HL-60 (cell line): ENCODE measurements around the gene E2F2.

Experiments used
- DNase-seq, 2 experiments: peaks; one replicate each; pipeline ENCODE4 v3.0.0-alpha.2; 2010 to 2020; ENCODE audit warnings: low read depth in 1 of 2, low spot score in 1 of 2
- H3K27ac ChIP-seq: fragments of 250-450 bp; sonication (Bioruptor Pico); replicated peaks from 2 replicates; pipeline ENCODE4 v1.5.1; 2020; ENCODE audit warnings: mild to moderate bottlenecking, moderate library complexity
- H3K27me3 ChIP-seq: fragments of 250-450 bp; sonication (Bioruptor Pico); 2 replicates; pipeline ENCODE4 v1.5.1; 2021; ENCODE audit warnings: mild to moderate bottlenecking, moderate library complexity; ENCODE audit not compliant: insufficient read depth, poor library complexity, severe bottlenecking
- H3K4me3 ChIP-seq: replicated peaks from 2 replicates; pipeline ENCODE4 v1.5.1; 2011; ENCODE audit warnings: mild to moderate bottlenecking, control low read depth, low read length; ENCODE audit not compliant: insufficient read depth
- GABPA ChIP-seq: IDR thresholded peaks from 2 replicates; pipeline ENCODE4 v1.6.1; 2012; ENCODE audit warnings: low read depth
- POLR2AphosphoS5 ChIP-seq: IDR thresholded peaks from 2 replicates; pipeline ENCODE4 v1.6.1; 2012; ENCODE audit warnings: low read depth
- SPI1 ChIP-seq: IDR thresholded peaks from 2 replicates; pipeline ENCODE4 v1.6.1; 2012; ENCODE audit warnings: low read depth, mild to moderate bottlenecking, borderline replicate concordance
- TF ChIP-seq, protein P1 (sequence below): IDR thresholded peaks from one replicate; pipeline ENCODE4 v1.5.1; 2011; ENCODE audit warnings: low read length, control low read depth, inconsistent platforms; ENCODE audit not compliant: insufficient read depth
- TF ChIP-seq, protein P2 (sequence below): IDR thresholded peaks from 2 replicates; pipeline ENCODE4 v1.6.1; 2012; ENCODE audit warnings: low read depth; ENCODE audit not compliant: insufficient replicate concordance

E2F2 gene

DNA sequence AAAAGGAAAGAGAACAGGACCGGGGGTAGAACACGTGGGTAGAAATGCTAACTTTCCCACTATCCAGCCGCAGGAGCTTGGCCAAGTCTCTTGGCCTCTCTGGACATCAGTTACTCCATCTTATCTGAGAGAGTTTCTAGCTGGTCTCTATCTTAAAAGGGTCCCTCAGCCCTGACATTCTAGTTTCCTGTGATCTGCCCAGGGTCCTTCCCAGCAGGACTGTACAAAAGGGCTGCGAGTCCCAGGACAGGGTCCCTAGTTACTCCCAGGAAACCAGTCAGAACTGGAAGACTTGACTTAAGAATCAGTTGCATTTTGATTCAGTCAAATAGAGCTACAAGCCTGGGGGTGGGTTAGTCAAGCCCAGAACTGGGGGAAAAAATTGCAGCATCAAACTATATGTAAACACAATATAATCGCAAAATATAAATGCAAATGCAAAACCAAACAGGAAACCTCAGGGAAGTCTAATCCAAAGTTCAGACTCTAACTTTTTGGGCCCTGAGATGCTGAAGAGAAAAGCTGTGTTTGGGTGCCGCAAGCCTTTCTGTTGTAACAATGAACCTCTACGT is 49.9 kb downstream of the E2F2 start:
- TF ChIP-seq, protein P1, sequence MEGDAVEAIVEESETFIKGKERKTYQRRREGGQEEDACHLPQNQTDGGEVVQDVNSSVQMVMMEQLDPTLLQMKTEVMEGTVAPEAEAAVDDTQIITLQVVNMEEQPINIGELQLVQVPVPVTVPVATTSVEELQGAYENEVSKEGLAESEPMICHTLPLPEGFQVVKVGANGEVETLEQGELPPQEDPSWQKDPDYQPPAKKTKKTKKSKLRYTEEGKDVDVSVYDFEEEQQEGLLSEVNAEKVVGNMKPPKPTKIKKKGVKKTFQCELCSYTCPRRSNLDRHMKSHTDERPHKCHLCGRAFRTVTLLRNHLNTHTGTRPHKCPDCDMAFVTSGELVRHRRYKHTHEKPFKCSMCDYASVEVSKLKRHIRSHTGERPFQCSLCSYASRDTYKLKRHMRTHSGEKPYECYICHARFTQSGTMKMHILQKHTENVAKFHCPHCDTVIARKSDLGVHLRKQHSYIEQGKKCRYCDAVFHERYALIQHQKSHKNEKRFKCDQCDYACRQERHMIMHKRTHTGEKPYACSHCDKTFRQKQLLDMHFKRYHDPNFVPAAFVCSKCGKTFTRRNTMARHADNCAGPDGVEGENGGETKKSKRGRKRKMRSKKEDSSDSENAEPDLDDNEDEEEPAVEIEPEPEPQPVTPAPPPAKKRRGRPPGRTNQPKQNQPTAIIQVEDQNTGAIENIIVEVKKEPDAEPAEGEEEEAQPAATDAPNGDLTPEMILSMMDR: no peak
- TF ChIP-seq, protein P2, sequence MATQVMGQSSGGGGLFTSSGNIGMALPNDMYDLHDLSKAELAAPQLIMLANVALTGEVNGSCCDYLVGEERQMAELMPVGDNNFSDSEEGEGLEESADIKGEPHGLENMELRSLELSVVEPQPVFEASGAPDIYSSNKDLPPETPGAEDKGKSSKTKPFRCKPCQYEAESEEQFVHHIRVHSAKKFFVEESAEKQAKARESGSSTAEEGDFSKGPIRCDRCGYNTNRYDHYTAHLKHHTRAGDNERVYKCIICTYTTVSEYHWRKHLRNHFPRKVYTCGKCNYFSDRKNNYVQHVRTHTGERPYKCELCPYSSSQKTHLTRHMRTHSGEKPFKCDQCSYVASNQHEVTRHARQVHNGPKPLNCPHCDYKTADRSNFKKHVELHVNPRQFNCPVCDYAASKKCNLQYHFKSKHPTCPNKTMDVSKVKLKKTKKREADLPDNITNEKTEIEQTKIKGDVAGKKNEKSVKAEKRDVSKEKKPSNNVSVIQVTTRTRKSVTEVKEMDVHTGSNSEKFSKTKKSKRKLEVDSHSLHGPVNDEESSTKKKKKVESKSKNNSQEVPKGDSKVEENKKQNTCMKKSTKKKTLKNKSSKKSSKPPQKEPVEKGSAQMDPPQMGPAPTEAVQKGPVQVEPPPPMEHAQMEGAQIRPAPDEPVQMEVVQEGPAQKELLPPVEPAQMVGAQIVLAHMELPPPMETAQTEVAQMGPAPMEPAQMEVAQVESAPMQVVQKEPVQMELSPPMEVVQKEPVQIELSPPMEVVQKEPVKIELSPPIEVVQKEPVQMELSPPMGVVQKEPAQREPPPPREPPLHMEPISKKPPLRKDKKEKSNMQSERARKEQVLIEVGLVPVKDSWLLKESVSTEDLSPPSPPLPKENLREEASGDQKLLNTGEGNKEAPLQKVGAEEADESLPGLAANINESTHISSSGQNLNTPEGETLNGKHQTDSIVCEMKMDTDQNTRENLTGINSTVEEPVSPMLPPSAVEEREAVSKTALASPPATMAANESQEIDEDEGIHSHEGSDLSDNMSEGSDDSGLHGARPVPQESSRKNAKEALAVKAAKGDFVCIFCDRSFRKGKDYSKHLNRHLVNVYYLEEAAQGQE: no peak
- TF ChIP-seq SPI1 (no peak), POLR2AphosphoS5 (no peak), GABPA (no peak)
- Histone ChIP-seq H3K27me3 (peaks cover 46% of the 10 kb centered on the region), H3K4me3 (no peak overlapping the region), H3K27ac (no peak overlapping the region)
- DNase-seq: no peak

DNA sequence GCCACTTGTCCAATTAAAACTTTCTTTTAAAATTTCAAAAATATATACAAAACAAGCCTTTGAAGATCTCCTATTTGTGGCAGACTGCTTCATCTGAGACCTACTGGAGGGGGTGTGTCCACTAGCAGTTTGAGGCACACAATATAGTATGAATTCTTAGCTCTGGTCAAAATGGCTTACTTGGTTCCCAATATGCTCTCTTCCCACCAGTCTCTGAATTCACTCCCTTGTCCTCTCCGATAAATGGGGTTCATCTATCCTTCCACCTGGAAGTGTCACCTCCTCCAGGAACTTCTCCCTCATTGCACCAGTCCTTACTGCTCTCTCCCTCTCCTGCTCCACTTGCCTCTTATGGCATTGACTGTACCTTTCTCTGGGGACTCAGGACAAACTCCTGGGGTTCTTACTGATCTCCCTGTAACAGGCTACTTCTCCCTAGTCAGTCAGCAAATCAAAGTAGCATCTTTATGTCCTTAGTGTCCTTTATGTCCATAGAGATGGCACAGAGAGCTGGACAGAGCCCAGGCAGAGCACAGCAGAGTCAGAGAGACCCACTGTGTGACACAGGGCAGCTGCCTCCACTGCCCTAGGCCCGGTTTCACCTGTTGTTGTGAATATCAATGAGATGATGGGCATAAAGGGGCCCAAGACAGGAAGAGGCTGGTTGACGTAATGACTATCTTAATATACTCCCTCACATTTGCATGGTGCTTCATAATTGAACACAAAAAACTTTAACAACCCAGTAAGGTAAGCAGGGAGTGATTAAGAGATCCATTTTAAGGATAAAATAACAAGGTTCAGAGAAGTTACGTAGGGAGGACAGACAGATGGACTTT is 50.6 kb downstream of the E2F2 start:
- TF ChIP-seq, protein P1: no peak
- TF ChIP-seq SPI1 (no peak), POLR2AphosphoS5 (no peak), GABPA (no peak)
- TF ChIP-seq, protein P2: no peak
- Histone ChIP-seq H3K4me3 (no peak overlapping the region), H3K27me3 (peaks cover 47% of the 10 kb centered on the region), H3K27ac (no peak overlapping the region)
- DNase-seq: no peak

DNA sequence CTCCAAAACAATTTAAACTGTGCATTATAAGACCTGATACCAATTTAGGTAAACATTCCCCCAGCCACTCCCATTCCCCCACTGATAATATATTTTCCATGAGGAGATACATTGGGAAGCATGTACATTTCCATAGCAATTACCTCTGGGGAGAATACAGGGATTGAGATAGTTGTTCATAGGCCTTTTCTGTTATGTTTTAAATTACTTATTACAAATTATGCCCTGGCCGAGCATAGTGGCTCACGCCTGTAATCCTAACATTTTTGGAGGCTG is 51.4 kb downstream of the E2F2 start:
- H3K27ac ChIP-seq: no peak overlapping the region
- TF ChIP-seq SPI1: no peak
- TF ChIP-seq POLR2AphosphoS5: no peak
- TF ChIP-seq GABPA: no peak
- TF ChIP-seq, protein P1: no peak
- TF ChIP-seq, protein P2: no peak
- H3K27me3 ChIP-seq: peaks cover 41% of the 10 kb centered on the region
- no peak for DNase-seq
- H3K4me3 ChIP-seq: no peak overlapping the region
